CD4-positive, alpha-beta T cell treated with Interleukin-17A for 4 hours (primary cell): ENCODE results near the gene CGREF1.
A peak's percentile ranks its signal among the peaks of the same experiment; 100 is the strongest.
"Not testable (repeated sequence)": the region's sequence is repeated elsewhere in the genome, so short reads cannot be mapped to it uniquely, and the experiment has no call there.

Experiments
- DNase-seq: peaks from one replicate; pipeline ENCODE4 v3.0.0-alpha.2; 2020; ENCODE audit warnings: mixed read lengths

The CGREF1 gene

DNA sequence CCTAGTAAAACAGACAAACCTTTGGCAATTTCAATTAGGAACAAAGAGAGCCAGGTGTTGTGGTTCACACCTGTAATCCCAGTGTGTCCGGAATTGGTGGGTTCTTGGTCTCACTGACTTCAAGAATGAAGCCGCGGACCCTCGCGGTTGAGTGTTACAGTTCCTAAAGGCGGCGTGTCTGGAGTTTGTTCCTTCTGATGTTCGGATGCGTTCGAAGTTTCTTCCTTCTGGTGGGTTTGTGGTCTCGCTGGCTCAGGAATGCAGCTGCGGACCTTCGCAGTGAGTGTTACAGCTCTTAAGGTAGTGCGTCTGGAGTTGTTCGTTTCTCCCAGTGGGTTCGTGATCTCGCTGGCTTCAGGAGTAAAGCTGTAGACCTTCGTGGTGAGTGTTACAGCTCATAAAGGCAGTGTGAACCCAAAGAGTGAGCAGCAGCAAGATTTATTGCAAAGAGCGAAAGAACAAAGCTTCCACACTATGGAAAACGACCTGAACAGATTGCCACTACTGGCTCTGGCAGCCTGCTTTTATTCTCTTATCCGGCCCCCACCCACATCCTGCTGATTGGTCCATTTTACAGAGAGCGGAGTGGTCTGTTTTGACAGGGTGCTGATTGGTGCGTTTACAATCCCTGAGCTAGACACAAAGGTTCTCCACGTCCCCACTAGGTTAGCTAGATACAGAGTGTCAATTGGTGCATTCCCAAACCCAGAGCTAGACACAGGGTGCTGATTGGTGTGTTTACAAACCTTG lies 8.2 kb downstream of the CGREF1 start:
- not testable (repeated sequence) for DNase-seq

DNA sequence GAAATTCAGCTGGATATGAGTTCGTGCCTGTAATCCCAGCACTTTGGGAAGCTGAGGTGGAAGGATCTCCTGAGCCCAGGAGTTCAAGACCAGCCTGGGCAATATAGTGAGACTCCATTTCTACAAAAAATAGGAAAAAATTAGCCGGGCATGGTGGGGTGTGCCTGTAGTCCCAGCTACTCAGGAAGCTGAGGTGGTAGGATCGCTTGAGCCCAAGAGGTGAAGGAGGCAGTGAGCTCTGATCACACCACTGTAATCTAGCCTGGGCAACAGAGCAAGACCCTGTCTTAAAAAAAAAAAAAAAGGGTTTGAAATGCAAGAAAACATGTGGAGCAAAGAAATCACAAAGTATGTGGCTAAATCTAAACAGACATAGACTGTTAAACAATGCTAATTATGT lies 9.8 kb downstream of the CGREF1 start:
- DNase-seq: no peak

DNA sequence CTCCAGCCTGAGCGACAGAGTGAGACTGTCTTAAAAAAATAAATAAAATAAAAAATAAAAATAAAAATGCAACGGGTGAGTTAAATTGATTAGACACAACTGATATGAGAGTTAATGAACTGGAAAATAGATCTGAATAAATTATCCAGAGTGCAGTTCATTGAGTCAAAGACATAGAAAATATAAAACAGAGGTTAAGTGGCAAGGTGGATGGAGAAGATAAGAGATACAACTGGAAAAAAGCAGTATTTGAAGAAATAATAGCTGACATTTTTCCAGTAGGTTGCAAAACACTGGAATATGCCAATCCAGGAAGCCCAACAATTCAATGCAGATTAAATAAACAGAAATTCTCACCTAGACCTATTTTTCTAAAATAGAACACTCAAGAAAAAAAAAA lies 10.7 kb downstream of the CGREF1 start:
- DNase-seq: no peak

DNA sequence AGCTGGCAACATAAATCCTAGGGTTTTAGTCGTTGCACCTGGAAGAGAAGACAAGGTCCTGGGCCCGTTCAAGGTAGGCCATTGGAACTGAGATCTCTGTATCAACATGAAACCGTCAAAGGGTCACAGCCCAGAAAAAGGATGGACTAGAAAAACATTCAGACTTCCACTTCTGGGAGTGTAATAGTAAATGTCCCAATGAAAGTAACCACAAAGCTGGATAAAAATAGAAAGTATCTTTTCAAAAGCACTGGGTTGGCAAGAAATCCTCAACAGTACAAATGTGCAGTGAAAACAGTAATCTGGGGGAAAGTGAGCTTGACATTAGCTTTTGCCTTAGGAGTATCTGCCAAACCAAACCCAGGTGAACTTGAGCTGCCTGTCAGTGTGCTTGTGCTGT lies 12.9 kb downstream of the CGREF1 start:
- no peak for DNase-seq

- no peak for DNase-seq
Observed at GRCh38 chr2:27102329-27102728, 16.6 kb downstream of the CGREF1 start.

GRCh38 chr2:27100036-27100435 lies 18.9 kb downstream of the CGREF1 start:
- no peak for DNase-seq

- no peak for DNase-seq
Observed at GRCh38 chr2:27099334-27099955, 19.5 kb downstream of the CGREF1 start.

DNA sequence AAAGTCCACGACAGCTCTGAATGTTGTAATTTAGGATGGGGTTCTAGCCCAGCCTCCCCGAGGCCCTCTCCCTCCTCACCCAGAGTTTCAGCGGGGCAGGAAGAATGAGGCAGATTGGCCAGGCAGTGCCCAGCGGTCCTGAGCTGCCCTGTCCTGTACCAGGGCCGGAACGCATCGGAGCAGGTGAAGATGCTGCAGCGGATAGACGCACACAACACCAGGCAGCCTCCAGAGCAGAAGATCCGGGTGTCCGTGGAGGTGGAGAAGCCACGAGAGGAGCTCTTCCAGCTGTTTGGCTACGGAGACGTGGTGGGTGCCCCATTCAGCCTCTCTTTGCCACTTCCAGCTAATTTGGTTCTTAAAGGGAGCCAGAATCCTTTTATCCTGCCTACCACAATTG lies 21.6 kb downstream of the CGREF1 start:
- DNase-seq: no peak

- no peak for DNase-seq
Observed at GRCh38 chr2:27096748-27097297, 22.1 kb downstream of the CGREF1 start.

DNA sequence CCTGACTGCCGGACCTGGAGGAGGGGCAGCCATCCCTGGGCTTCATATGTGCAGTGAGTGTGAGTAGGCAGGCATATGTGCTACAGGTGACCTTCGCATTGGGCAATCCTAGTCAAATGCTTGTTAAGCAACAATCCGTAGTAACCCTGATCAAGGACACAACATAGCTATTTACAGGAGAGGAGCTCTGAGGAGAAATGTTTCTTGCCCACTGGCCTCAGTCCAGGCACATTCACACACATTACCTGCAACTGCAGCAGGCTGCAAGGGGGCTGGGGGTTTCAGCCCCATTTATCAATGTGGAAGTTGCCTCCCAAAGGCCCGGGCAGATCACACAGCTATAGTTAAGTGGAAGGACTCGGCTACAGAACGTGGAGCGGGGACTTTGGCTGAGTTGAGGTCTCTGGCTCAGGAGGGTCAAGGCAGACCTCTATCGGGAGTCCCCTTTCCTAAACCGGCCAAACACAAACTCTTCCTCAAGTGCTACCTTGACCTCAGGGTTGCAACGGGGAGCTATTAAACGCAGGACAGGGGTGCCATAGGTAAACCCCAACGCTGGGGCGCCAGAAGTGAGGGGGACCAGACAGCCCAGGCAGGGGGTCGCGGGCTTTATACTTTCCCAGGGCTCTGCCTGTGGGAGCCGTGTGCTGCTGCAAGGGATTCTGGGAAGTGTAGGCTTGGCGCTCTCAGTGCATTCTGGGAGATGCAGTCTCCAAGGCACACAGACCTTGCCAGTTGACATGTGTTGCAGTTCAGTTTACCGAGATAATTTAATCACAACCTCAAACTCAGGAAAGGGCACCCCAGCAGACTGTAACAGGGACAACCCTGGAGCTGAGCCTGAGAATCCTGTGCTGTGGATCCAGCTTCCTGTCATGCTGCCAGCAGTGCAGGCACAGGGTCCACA lies 22.9 kb downstream of the CGREF1 start:
- peak; percentile 61 for DNase-seq

DNA sequence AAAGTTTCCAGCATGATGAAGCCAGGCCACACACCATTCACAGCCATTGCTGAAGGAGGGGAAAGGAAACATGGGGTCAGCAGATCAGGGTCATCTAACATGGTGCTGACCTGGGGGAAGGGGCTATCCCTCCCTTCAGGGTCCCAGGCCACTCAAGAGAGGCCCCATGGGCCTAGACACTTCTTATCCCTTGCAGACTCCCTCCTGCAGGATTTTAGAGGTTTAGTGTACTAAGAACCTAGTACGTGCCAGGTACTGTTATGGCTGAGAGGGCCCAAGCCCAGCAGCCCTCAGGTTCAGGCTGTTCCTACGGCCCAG lies 23.5 kb downstream of the CGREF1 start:
- no peak for DNase-seq

GRCh38 chr2:27094353-27094984 lies 24.5 kb downstream of the CGREF1 start:
- no peak for DNase-seq

- no peak for DNase-seq
Observed at GRCh38 chr2:27093430-27094352, 25.2 kb downstream of the CGREF1 start.

GRCh38 chr2:27092696-27093429 lies 26.1 kb downstream of the CGREF1 start:
- DNase-seq: no peak

GRCh38 chr2:27091746-27092695 lies 26.9 kb downstream of the CGREF1 start:
- no peak for DNase-seq

GRCh38 chr2:27089111-27089954 lies 29.6 kb downstream of the CGREF1 start:
- DNase-seq: no peak

DNA sequence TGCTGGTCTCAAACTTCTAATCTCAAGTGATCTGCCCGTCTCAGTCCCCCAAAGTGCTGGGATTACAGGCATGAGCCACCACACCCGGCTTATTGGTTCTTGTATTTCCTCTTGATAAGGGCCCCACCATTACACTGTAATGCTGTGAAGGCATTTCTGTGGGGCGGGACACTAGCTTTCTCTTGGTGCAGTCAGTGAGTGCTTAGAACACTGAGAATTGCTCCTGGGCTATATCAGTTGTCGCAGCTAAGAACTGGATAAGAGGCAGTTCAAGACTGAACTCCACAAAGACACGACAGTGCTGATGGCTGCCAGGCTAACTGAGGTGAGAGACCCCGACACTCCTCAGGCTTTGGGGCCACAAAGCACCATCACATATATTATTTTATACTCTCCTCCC lies 30.3 kb downstream of the CGREF1 start:
- no peak for DNase-seq

DNA sequence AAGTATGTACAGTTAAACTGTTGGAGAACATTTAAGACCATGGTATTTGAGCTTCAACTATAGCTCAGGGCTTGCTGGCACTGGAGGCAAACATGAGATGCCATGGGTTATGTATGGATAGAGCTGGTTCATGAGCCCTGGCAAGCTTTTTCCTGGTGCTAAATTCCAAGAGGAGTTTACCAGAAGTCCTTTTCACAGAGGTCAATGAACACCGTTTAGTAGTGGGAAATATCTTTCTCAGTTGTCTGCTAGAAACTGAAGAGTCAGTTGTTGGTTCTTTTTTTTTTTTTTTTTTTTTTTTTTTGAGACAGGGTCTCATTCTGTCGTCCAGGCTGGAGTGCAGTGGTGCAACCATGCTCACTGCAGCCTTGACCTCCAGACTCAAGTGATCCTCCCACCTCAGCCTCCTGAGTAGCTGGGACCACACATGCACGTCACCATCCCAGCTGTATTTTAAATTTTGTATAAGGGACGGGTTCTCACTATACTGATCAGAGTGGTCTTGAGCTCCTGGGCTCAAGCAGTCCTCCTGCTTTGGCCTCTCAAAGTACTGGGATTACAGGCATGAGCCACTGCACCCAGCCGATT lies 31.0 kb downstream of the CGREF1 start:
- DNase-seq: no peak
